GM18873 (cell line): ENCODE measurements around the gene DGUOK.
"Not testable (repeated sequence)": the region's sequence is repeated elsewhere in the genome, so short reads cannot be mapped to it uniquely, and the experiment has no call there.

ENCODE experiments used
- ATAC-seq: cut with Tn5 transposase; IDR thresholded peaks from one replicate; pipeline ENCODE4 v1.9.1; 2021; ENCODE audit warnings: mild to moderate bottlenecking, moderate library complexity, moderate number of reproducible peaks; ENCODE audit not compliant: unreplicated experiment, low FRiP score

DGUOK gene

GRCh38 chr2:73926493-73927327 lies at the start of gene DGUOK:
Gene DGUOK (plus strand): TSS chr2:73926880. CDS start chr2:73926911, 31 bp downstream.
- ATAC-seq, result peak; percentile 98

GRCh38 chr2:73877071-73877802 lies 49.4 kb upstream of the DGUOK start:
- no peak for ATAC-seq

- ATAC-seq, result not testable (repeated sequence)
Measured at GRCh38 chr2:73877984-73878383, 48.7 kb upstream of the DGUOK start.

GRCh38 chr2:73885406-73885805 lies 41.3 kb upstream of the DGUOK start:
- ATAC-seq, result no peak

- no peak for ATAC-seq
Measured at GRCh38 chr2:73886357-73886756, 40.3 kb upstream of the DGUOK start.

GRCh38 chr2:73887596-73888353 lies 38.9 kb upstream of the DGUOK start:
- not testable (repeated sequence) for ATAC-seq

GRCh38 chr2:73888388-73888787 lies 38.3 kb upstream of the DGUOK start:
- no peak for ATAC-seq

- no peak for ATAC-seq
Measured at GRCh38 chr2:73889206-73889605, 37.5 kb upstream of the DGUOK start.

- no peak for ATAC-seq
Measured at GRCh38 chr2:73890301-73891092, 36.2 kb upstream of the DGUOK start.

- no peak for ATAC-seq
Measured at GRCh38 chr2:73891276-73891901, 35.3 kb upstream of the DGUOK start.

- no peak for ATAC-seq
Measured at GRCh38 chr2:73892631-73893329, 33.9 kb upstream of the DGUOK start, which contains the start of gene ACTG2. Gene ACTG2 (plus strand): TSS chr2:73893008. CDS start chr2:73901312, 8,304 bp downstream.

GRCh38 chr2:73893764-73894474 lies 32.8 kb upstream of the DGUOK start:
- no peak for ATAC-seq

GRCh38 chr2:73894475-73894850 lies 32.2 kb upstream of the DGUOK start:
- ATAC-seq, result no peak

- no peak for ATAC-seq
Measured at GRCh38 chr2:73894877-73895276, 31.8 kb upstream of the DGUOK start.

- ATAC-seq, result no peak
Measured at GRCh38 chr2:73895473-73895872, 31.2 kb upstream of the DGUOK start.

GRCh38 chr2:73896362-73897239 lies 30.1 kb upstream of the DGUOK start:
- no peak for ATAC-seq

- no peak for ATAC-seq
Measured at GRCh38 chr2:73897240-73897583, 29.5 kb upstream of the DGUOK start.

- no peak for ATAC-seq
Measured at GRCh38 chr2:73897934-73898333, 28.7 kb upstream of the DGUOK start.
